A673 (cell line): ENCODE measurements around the gene FAM131C. TPM values are rescaled to one million over a fixed set of nuclear protein-coding genes. Genes with fewer than 3 reads are reported as not detected.

ENCODE experiments used
- BruUV-seq: library from RNA; stranded (reverse); fragments of 400-500 nt; replicated peaks from 2 replicates; lab custom pipeline; 2021; lab: Mats Ljungman, UMichigan
- CTCF ChIA-PET: fragments of 300-600 bp; sonication (Branson Sonifier 250); formaldehyde crosslinking; loops from one replicate; lab custom pipeline; 2022; ENCODE audit warnings: antibody characterized with exemption; lab: Charles Lee
- POLR2A ChIA-PET: fragments of 300-600 bp; sonication (Branson Sonifier 250); formaldehyde crosslinking; loops from one replicate; lab custom pipeline; 2022; ENCODE audit warnings: antibody characterized with exemption; ENCODE audit not compliant: low non-redundant PET; lab: Charles Lee
- DNase-seq: peaks from one replicate; pipeline ENCODE4 v3.0.0-alpha.2; 2015; ENCODE audit warnings: low spot score
- H3K27ac ChIP-seq: fragments of 200-600 bp; sonication (generic); 2 replicates; pipeline ENCODE4 v1.5.1; 2016; ENCODE audit warnings: mixed run types, low read depth, mild to moderate bottlenecking, mixed read lengths, antibody characterized with exemption, low read length; ENCODE audit not compliant: poor library complexity, severe bottlenecking
- H3K27me3 ChIP-seq: fragments of 200-600 bp; sonication (generic); replicated peaks from 2 replicates; pipeline ENCODE4 v1.6.1; 2017; ENCODE audit warnings: mixed run types, low read depth, mild to moderate bottlenecking, mixed read lengths, antibody characterized with exemption, low read length; ENCODE audit not compliant: insufficient read depth, poor library complexity
- H3K36me3 ChIP-seq: fragments of 200-600 bp; sonication (generic); 2 replicates; pipeline ENCODE4 v1.6.1; 2016; ENCODE audit warnings: mixed run types, mild to moderate bottlenecking, mixed read lengths, antibody characterized with exemption, low read length; ENCODE audit not compliant: insufficient read depth, poor library complexity, severe bottlenecking
- H3K4me1 ChIP-seq: fragments of 200-600 bp; sonication (generic); 2 replicates; pipeline ENCODE4 v1.6.1; 2017; ENCODE audit warnings: mixed run types, mild to moderate bottlenecking, mixed read lengths, antibody characterized with exemption, low read length; ENCODE audit not compliant: insufficient read depth, poor library complexity, severe bottlenecking
- H3K4me3 ChIP-seq: fragments of 200-600 bp; sonication (generic); 2 replicates; pipeline ENCODE4 v1.5.1; 2016; ENCODE audit warnings: low read depth, mixed run types, mild to moderate bottlenecking, mixed read lengths, low read length; ENCODE audit not compliant: poor library complexity, severe bottlenecking
- H3K9me3 ChIP-seq: fragments of 200-600 bp; sonication (generic); 2 replicates; pipeline ENCODE4 v1.6.1; 2016; ENCODE audit warnings: mixed run types, low read depth, mild to moderate bottlenecking, mixed read lengths, antibody characterized with exemption, low read length; ENCODE audit not compliant: poor library complexity, severe bottlenecking
- EZH2 ChIP-seq: fragments of 200-600 bp; sonication (generic); IDR thresholded peaks from 2 replicates; pipeline ENCODE4 v1.6.1; 2017; ENCODE audit warnings: borderline replicate concordance, low read depth, mild to moderate bottlenecking, mixed read lengths, antibody characterized with exemption, low read length; ENCODE audit not compliant: poor library complexity, severe bottlenecking
- intact Hi-C: fragments of 100-400 bp; cut with micrococcal nuclease; formaldehyde crosslinking; loops from one replicate; pipeline ENCODE4 v1.10.0; 2022; ENCODE audit not compliant: unreplicated experiment
- total RNA-seq: library from RNA; stranded (reverse); gene quantifications from 2 replicates; pipeline ENCODE4 v1.2.3, GENCODE V29; 2021
- TF ChIP-seq, protein P1 (sequence below): fragments of 300-800, 200-600 bp; sonication (generic); conservative IDR thresholded peaks from 2 replicates; pipeline ENCODE4 v1.5.1; 2017; ENCODE audit warnings: low read depth, mild to moderate bottlenecking, antibody characterized with exemption, low read length, moderate library complexity, mixed read lengths

Gene FAM131C
- total RNA-seq, 1 experiment from 2014 or later, result 0.71 TPM

DNA sequence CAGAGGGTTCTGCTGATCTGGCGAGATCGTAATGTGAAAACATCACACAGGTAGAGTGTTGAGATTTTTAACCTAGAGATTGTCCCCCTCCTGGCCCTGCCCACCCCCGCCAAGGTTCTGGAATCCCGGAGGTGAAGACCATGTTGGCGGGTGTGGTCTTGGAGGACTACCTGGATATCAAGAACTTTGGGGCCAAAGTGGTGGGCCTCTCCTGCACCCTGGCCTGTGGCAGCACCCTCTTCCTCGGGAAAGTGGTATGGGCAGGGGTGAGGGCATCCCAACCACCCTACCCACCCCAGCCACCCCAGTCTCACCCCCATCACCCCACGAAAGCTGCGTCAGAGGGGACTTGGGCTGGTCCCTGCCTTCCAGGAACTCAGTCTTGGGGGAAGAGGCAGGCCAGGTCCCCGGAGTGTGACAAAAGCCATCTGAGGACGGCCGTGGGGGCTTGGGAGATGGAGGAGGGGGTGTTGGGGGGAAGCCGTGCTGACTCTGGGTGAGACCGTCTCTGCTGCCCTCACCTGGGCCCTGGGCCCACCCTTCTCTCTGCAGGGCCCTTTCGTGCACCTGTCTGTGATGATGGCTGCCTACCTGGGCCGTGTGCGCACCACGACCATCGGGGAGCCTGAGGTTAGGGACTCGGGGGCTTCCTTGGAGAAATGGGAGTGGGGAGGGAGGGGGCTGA is 25.5 kb downstream of the FAM131C start:
- TF ChIP-seq, protein P1, sequence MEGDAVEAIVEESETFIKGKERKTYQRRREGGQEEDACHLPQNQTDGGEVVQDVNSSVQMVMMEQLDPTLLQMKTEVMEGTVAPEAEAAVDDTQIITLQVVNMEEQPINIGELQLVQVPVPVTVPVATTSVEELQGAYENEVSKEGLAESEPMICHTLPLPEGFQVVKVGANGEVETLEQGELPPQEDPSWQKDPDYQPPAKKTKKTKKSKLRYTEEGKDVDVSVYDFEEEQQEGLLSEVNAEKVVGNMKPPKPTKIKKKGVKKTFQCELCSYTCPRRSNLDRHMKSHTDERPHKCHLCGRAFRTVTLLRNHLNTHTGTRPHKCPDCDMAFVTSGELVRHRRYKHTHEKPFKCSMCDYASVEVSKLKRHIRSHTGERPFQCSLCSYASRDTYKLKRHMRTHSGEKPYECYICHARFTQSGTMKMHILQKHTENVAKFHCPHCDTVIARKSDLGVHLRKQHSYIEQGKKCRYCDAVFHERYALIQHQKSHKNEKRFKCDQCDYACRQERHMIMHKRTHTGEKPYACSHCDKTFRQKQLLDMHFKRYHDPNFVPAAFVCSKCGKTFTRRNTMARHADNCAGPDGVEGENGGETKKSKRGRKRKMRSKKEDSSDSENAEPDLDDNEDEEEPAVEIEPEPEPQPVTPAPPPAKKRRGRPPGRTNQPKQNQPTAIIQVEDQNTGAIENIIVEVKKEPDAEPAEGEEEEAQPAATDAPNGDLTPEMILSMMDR, result no peak
- TF ChIP-seq EZH2, result no peak
- ChIA-PET POLR2A (interaction anchor here (0.6 kb wide), 1 partner anchor 137 kb away, joined by 3 read pairs; no protein-coding TSS in a partner anchor), CTCF (no interaction called here)
- Histone ChIP-seq H3K27me3 (no peaks in the 10 kb centered on the region), H3K4me3 (peak overlapping the region; percentile 45), H3K9me3 (no peaks in the 10 kb centered on the region), H3K4me1 (no peaks in the 10 kb centered on the region), H3K27ac (no peak overlapping the region), H3K36me3 (no peaks in the 10 kb centered on the region)
- DNase-seq, result no peak
- no TSS peak for BruUV-seq
- intact Hi-C loops, result no loop called here

DNA sequence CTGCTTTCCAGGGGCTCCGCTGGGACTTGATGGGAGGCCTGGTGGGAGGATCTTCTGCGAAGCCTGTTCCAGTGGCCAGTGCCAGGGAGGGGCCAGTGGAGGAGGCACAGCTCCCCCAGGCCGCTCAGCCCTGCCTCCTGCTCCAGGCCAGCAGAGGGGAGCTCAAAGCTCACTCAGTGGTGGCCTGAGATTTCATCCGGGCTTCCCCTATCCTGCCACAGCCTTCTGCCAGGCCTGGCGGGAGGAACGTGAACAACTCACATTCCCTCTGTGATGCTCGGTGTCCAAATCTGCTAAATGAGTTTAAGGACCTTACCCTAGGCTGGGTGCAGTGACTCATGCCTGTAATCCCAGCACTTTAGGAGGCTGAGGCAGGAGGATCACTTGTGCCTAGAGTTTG is 26.6 kb downstream of the FAM131C start:
- no peaks in the 10 kb centered on the region for H3K4me1 ChIP-seq
- CTCF ChIA-PET, result no interaction called here
- no peak for DNase-seq
- TF ChIP-seq, protein P1, result no peak
- no peak for TF ChIP-seq EZH2
- no peak overlapping the region for H3K4me3 ChIP-seq
- intact Hi-C loops, result no loop called here
- POLR2A ChIA-PET, result no interaction called here
- H3K27ac ChIP-seq, result no peak overlapping the region
- no TSS peak for BruUV-seq
- no peaks in the 10 kb centered on the region for H3K9me3 ChIP-seq
- no peaks in the 10 kb centered on the region for H3K27me3 ChIP-seq
- H3K36me3 ChIP-seq, result no peaks in the 10 kb centered on the region

DNA sequence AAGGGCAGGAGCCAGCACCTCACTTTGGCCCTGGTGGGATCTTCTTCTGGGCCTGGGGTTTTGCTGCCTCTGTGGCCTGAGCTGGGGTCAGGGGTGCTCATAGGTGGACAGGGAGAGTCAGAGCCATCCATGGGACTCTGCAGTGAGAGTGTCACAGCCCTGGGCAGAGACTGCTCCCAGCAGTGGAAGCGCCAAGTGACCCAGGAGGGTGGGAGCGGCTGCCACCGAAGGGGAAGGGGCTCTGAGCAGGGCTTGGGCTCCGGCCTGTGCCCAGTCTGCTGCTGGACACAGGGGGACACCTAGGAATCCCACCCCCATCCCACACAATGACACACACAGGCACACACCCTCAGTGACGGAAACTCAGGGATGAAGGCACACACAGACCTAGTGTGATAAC is 29.5 kb downstream of the FAM131C start:
- no peak overlapping the region for H3K4me3 ChIP-seq
- no peaks in the 10 kb centered on the region for H3K36me3 ChIP-seq
- no peak overlapping the region for H3K27ac ChIP-seq
- TF ChIP-seq EZH2, result no peak
- TF ChIP-seq, protein P1, result no peak
- intact Hi-C loops, result no loop called here
- no peak for DNase-seq
- no peaks in the 10 kb centered on the region for H3K4me1 ChIP-seq
- POLR2A ChIA-PET, result no interaction called here
- no peaks in the 10 kb centered on the region for H3K9me3 ChIP-seq
- no peaks in the 10 kb centered on the region for H3K27me3 ChIP-seq
- BruUV-seq, result no TSS peak
- CTCF ChIA-PET, result no interaction called here
